NB4 (cell line): ENCODE measurements around the gene BOD1L1.

ENCODE experiments used
- DNase-seq: peaks from one replicate; pipeline ENCODE4 v3.0.0; 2010; ENCODE audit warnings: low read depth
- H3K4me3 ChIP-seq: one replicate; pipeline ENCODE4 v1.5.1; 2011; ENCODE audit warnings: mild to moderate bottlenecking, low read depth, low read length, moderate library complexity
- CTCF ChIP-seq: IDR thresholded peaks from one replicate; pipeline ENCODE4 v1.5.1; 2012; ENCODE audit warnings: low read depth, low read length
- MAX ChIP-seq: IDR thresholded peaks from 2 replicates; pipeline ENCODE4 v1.6.1; 2011; ENCODE audit warnings: low read depth, low read length
- MYC ChIP-seq: IDR thresholded peaks from 2 replicates; pipeline ENCODE4 v1.6.1; 2011; ENCODE audit warnings: low read depth, low read length
- POLR2A ChIP-seq: IDR thresholded peaks from 2 replicates; pipeline ENCODE4 v1.6.1; 2011; ENCODE audit warnings: mild to moderate bottlenecking; ENCODE audit not compliant: insufficient read length; ENCODE audit errors: extremely low read depth

BOD1L1 gene

DNA sequence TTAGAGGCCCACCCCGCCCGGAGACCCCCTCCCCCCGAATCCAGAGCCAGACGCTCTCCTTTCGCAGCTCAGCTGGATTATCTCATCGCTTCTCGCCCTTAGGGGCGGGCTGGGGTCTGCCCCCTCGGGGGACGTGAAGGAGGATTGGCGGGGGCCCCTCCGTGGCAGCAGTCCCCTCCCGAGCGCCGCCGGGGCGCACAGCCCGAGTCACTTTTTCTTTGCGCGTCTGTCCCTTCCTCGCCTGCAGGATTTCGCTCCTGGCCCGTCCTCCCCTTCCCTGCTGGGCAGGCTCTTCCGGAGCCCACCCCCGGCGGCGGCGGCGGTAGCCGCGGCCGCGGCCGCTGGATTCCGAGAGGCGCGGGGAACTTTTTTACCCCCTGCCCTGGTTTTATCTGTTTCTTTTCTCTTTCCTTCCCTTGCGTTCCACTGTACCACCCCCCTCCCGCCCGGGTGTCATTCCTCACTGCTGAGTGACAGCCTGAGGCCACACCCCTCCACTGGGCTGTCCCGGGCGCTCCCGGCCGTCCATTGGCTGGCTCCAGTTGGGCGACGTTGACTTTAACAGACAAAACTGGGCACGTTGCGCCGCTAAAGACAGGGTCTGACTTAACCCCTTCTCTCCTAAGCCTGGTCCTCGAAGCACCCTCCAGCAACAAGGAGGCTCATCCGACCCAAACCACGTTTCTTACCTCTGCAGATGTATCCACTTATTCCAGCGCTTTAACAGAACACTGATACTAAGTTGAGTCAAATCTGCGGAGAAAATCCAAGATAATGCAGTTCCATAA lies 82.7 kb downstream of the BOD1L1 start:
- peak overlapping the region; percentile 65 for H3K4me3 ChIP-seq
- TF ChIP-seq CTCF (no peak), POLR2A (peak; percentile 35), MAX (peak; percentile 76)
- peak; percentile 96 for DNase-seq

GRCh38 chr4:13543839-13544605 lies 83.5 kb downstream of the BOD1L1 start, which contains the start of gene NKX3-2:
TSS of gene NKX3-2 (minus strand) at chr4:13544508. CDS start at chr4:13544414, 94 bp downstream.
- peak within 1 kb of the TSS; percentile 65 for H3K4me3 ChIP-seq

GRCh38 chr4:13543032-13543838 lies 84.3 kb downstream of the BOD1L1 start:
- no peak for DNase-seq
- no peak overlapping the region for H3K4me3 ChIP-seq
- TF ChIP-seq POLR2A (no peak), CTCF (no peak)

More at GRCh38 chr4:13543839-13544605, 83.5 kb downstream of the BOD1L1 start, which contains the start of gene NKX3-2:
- TF ChIP-seq MAX (no peak), POLR2A (no peak), CTCF (no peak), MYC (no peak)
- DNase-seq, result peak; percentile 70

GRCh38 chr4:13542577-13543031 lies 84.9 kb downstream of the BOD1L1 start:
- no peak overlapping the region for H3K4me3 ChIP-seq
- DNase-seq, result no peak
- TF ChIP-seq POLR2A (no peak), MAX (no peak), MYC (no peak), CTCF (no peak)

DNA sequence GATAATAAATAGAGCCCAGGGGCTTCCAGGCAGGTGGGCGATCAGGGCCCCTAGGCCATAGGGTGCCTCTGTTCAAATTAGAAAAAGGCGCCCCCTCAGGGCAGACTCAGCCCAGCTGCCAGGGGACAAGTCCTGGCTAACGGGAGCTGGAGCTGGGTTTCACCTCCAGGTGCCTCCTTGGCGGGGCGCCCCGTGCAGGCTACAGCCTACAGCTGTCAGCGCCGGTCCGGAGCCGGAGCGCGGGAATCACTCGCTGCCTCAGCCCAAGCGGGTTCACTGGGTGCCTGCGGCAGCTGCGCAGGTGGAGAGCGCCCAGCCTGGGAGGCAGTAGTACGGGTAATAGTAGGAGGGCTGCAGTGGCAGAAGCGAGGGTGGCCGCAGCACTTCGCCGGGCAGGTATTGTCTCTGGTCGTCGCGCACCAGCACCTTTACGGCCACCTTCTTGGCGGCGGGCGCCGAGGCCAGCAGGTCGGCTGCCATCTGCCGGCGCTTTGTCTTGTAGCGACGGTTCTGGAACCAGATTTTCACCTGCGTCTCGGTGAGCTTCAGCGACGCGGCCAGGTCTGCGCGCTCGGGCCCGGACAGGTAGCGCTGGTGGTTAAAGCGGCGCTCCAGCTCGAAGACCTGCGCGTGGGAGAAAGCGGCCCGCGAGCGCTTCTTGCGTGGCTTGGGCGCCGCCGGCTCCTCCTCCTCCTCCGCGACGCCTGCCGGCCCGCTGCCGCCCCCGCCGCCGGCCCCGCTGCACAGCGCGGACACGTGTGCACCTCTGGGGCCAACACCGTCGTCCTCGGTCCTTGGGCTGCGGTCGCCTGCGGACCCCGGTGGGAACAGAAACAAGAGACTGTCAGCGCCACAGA lies 85.6 kb downstream of the BOD1L1 start:
- TF ChIP-seq POLR2A (no peak), CTCF (no peak), MYC (no peak), MAX (no peak)
- no peak overlapping the region for H3K4me3 ChIP-seq
- no peak for DNase-seq
